Cerebellar nuclear complex (tissue), 1 donor: ENCODE data around the gene TYROBP.
"Not testable (repeated sequence)": the region's sequence is repeated elsewhere in the genome, so short reads cannot be mapped to it uniquely, and the experiment has no call there.

Experiments
- DNase-seq, 2 experiments: peaks; one replicate each; lab custom pipeline; 2025; lab: John Stamatoyannopoulos, UW

The TYROBP gene

GRCh38 chr19:35931874-35932202 lies 23.7 kb upstream of the TYROBP start:
- no peak for DNase-seq

DNA sequence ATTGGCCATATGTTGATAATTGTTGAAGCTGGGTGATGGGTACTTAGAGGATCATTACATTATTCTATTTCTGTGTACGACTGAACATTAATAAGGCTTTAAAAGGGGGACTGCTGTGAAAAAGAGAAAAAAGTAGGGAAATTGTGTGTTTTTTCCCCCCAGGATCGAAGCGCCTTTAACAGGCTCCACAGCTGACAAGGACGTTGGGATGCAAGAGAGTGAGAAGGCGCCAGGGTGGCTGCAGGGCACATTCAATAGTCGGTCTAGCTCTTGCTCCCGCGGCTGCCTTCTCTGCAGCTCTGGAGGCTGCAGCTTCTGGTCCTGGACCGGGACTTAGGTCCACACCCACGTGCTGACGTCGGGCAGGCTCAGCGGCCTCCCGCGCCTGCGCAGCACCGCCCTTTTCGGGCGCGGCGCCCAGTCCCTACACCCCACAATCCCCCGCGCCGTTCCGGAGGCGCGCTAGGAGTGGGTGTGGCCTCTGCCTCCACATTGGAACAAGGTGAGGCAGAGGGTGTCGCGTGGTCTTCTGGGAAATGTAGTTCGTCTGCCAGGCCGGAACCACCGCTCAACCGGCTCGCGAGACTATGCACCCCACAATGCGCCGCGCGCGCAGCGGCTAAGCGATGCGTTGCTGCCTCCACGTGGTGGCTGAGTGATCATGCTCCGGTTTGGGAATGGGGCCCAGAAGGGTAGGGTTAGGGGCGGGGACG lies 23.2 kb upstream of the TYROBP start:
- peak; percentile 85 to 97 for DNase-seq

- DNase-seq, result no peak
Observed at GRCh38 chr19:35929876-35930275, 21.8 kb upstream of the TYROBP start.

- DNase-seq, result no peak
Observed at GRCh38 chr19:35928507-35928906, 20.4 kb upstream of the TYROBP start.

DNA sequence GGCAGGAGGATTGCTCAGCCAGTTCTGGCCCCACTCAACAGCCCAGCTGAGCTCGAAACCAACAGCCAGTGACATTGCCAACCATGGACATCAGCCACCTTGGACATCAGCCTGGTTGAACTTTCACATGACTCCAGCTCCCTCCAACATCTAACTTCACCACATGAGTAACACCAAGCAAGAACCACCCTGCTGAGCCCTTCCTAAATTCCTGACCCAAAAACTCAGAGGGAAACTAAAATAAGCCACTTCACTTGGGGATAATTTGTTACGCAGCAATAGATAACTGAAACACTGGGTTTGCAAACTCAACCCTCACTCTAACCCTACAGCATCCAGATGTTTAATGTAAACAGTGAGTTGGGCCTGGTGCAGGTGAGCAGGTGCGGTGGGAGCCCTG lies 17.4 kb upstream of the TYROBP start:
- DNase-seq, result no peak

GRCh38 chr19:35921012-35921411 lies 12.9 kb upstream of the TYROBP start:
- DNase-seq, result no peak

DNA sequence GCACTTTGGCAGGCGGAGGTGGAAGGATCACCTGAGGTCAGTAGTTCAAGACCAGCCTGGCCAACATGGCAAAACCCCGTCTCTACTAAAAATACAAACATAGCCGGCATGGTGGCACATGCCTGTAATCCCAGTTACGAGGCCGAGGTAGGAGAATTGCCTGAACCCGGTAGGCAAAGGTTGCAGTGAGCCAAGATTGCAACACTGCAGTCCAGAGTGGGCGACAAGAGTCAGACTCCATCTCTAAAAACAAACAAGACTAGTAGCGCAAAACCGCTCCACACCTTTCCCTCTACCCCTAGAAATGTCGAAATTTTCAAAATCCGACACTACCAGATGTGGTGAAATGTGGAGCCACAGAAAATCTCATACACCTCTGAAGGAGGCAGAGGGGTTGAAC lies 11.2 kb upstream of the TYROBP start:
- no peak for DNase-seq

GRCh38 chr19:35915443-35915842 lies 7.3 kb upstream of the TYROBP start:
- no peak for DNase-seq

- DNase-seq, result no peak
Observed at GRCh38 chr19:35913589-35913988, 5.5 kb upstream of the TYROBP start.

- DNase-seq, result no peak
Observed at GRCh38 chr19:35911790-35912189, 3.7 kb upstream of the TYROBP start.

- no peak for DNase-seq
Observed at GRCh38 chr19:35911173-35911572, 3.1 kb upstream of the TYROBP start.

DNA sequence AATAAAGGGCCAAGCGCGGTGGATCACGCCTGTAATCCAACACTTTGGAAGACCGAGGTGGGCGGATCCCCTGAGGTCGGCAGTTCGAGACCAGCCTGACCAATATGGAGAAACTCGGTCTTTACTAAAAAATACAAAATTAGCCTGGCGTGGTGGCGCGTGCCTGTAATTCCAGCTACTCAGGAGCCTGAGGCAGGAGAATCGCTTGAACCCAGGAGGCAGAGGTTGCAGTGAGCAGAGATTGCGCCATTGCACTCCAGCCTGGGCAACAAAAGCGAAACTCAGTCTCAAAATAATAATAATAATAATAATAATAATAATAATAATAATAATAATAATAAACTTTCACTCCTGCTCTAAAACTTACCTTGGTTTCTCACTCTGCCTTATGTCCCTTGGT lies 2.3 kb upstream of the TYROBP start:
- DNase-seq, result not testable (repeated sequence)

GRCh38 chr19:35909684-35910035 lies 1.6 kb upstream of the TYROBP start:
- no peak for DNase-seq

DNA sequence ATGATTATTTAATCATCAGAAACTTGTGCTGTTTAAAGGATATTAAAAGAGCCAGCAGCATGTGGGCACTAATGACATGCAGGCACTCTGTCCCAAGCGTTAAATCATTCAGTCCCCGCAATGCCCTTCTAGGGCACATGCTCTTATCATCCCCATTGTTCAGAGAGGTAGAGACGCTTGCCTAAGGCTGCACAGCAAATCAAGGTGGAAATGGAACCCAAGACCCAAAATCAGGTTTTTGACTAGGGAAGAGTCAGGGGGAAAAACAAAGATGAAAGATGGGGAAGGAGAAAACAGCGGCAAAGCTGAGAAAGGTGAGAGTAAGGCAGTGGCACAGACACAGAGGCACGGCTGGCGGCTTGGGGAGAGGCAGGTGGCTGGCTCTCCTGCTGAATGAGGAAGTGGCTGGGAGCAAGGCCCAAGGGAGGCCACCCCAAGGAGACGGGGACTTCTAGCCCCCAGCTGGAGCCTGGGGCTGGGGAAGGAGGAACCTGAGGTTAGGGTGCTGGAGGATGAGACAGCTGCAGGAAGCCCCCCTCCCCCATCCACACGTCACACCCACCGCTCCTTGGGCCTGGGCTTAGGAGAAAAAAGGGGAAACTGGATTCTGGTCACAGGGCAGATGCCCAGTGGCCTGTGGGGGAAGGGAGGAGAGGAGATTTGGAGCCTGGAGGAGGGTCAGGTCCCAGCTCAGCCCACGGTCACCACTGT lies 1.0 kb upstream of the TYROBP start:
- DNase-seq, result no peak

- DNase-seq, result no peak
Observed at GRCh38 chr19:35907377-35907745, 734 bp downstream of the TYROBP start.

DNA sequence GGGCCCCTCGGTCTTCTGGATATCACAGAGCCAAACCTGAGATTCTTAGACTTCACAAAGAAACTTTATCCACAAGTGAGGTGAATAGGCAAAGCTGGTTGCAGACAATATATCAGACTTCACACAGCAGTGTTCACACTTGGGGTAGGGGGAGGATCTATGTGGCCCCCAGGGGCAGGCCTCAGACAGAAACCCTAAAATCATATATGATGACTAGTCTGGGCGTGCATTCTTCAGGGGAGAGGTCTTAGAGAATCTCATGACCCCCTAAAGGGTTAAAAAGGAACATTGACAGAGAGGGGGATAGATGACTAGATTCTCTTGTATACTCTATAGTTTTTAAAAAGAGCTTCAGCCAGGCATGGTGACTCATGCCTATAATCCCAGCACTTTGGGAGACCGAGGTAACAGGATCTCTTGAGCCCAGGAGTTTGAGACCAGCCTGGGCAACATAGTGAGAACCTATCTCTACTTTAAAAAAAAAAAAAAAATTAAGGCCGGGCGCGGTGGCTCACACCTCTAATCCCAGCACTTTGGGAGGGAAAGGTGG lies 2.8 kb downstream of the TYROBP start:
- no peak for DNase-seq

- no peak for DNase-seq
Observed at GRCh38 chr19:35904311-35905068, 3.6 kb downstream of the TYROBP start.

DNA sequence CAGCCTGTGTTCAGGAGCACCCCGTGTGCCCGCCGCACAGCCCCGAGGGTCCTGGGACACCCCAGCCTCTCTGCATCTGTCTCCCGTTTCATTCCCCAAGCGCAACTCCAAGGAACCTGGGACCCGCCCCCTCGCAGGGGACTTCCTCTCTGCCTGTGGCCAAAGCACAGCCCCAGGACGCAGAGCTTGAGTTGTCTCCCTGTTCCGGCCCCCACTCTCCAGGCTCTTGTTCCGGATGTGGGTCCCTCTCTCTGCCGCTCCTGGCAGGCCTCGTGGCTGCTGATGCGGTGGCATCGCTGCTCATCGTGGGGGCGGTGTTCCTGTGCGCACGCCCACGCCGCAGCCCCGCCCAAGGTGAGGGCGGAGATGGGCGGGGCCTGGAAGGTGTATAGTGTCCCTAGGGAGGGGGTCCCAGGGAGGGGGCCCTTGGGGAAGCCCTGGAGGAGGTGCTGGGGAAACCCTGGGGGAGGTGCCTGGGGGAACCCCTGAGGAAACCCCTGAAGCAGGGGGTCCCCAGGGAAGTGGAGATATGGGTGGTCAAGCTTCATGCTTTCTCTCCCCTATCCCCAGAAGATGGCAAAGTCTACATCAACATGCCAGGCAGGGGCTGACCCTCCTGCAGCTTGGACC lies 4.4 kb downstream of the TYROBP start:
- DNase-seq, result no peak

DNA sequence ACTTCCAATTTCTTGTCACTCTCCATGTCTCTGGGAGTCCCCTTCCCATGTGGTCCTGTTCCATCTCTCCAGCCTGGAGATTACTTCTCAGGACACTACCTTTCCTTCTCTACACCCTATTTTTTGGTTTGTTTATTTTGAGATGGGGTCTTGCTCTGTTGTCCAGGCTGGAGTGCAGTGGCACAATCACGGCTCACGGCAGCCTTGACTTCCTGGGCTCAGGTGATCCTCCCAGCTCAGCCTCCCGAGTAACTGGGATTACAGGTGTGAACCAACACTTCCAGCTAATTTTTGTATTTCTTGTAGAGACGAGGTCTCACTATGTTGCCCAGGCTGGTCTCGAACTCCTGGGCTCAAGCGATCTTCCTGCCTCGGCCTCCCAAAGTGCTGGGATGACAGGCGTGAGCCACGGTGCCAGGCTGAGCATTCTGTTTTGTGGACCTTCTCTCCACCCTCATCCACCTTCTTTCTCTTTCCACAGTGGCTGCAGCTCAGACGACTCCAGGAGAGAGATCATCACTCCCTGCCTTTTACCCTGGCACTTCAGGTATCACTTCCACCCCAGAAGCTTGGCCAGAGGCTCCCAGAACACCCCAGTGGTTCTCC lies 5.1 kb downstream of the TYROBP start:
- DNase-seq, result no peak

DNA sequence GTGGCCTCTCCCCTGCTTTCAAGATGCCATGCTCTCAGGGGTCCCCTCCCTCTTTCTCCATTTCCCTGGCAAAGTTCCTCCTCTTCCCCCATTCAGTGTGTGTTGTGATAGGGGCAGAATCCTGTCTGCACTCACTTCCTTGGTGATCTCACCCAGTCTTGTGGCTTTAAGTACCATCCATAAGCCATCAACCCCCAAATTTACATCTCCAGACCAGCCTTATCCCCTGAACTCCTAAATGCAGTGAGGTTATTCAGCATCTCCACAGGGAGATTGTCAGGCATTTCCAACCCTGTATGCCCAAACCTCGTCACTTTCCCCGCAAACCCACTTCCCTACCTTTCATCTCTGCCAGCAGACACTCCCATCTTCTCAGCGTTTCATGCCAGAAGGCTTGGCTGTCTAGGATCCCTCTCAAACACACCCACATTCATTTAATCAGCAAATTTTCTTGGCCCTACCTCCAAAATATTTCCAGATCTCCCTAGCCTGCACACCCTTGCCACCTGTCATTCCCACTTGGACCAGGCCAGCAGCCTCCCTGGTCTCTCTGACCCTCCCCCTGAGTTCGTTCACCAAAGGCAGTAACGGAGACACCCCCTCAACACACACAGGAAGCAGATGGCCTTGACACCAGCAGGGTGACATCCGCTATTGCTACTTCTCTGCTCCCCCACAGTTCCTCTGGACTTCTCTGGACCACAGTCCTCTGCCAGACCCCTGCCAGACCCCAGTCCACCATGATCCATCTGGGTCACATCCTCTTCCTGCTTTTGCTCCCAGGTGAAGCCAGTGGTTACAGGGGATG lies 6.0 kb downstream of the TYROBP start, which contains the start of gene HCST:
Gene HCST (plus strand): TSS at position 676 of the 808 bp plus-strand sequence. CDS start 65 bp downstream, at position 741.
- DNase-seq, result no peak

DNA sequence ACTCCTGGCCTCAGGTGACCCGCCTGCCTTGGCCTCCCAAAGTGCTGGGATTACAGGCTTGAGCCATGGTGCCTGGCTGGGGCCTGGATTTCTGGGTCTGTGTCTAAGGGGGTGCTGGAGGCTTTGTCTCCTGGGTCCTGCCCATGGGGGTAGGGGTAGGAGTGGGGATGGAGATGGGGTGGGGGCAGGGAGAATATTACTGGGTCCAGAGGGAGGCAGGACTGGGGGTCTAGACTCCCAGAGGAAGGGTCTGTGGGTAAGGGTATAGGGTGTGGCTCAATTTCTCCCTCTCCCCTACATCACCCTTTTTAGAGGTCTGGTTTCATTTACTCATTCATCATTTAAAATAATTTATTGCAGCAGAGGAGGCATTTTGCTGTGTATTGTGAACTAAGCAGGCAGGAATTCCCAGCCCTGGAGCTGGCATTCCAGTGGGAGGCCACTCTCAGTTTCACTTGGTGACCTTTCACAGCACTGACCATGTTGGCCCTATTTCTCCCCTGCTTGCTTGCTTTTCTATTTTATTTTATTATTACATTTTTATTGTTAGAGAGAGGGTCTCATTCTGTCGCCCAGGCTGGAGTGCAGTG lies 6.9 kb downstream of the TYROBP start:
- no peak for DNase-seq
